K562 (cell line): ENCODE measurements around the gene TUT1. TPM values are rescaled to one million over a fixed set of nuclear protein-coding genes. Genes with fewer than 3 reads are reported as not detected.

Experiments used
- ARID3B ChIP-seq: fragments of 250-450 bp; sonication (Bioruptor Pico); IDR thresholded peaks from 2 replicates; pipeline ENCODE4 v1.4.0; 2020; ENCODE audit warnings: borderline replicate concordance
- ATF3 ChIP-seq, 2 experiments: fragments of 450-650 bp in 1 of 2; sonication (generic) in 1 of 2; formaldehyde crosslinking in 1 of 2; IDR thresholded peaks in 1 of 2; conservative IDR thresholded peaks in 1 of 2; 2 replicates each; pipeline versions ENCODE4 v1.6.1 to v1.8.1; 2016 to 2023; ENCODE audit warnings: mild to moderate bottlenecking in 2 of 2, moderate library complexity in 2 of 2, inconsistent platforms in 1 of 2, missing genetic modification reagents in 1 of 2
- ATF6 ChIP-seq: sonication (generic); formaldehyde crosslinking; IDR thresholded peaks from 2 replicates; pipeline ENCODE4 v1.4.0; 2020; ENCODE audit warnings: mild to moderate bottlenecking, missing genetic modification reagents
- CAMTA2 ChIP-seq: fragments of 250-450 bp; sonication (Bioruptor Pico); conservative IDR thresholded peaks from 2 replicates; pipeline ENCODE4 v1.5.1; 2022
- CTCF ChIP-seq, 3 experiments: IDR thresholded peaks in 2 of 3; conservative IDR thresholded peaks in 1 of 3; 2 replicates each; pipeline ENCODE4 v1.5.1; 2011 to 2012; ENCODE audit warnings: low read length in 3 of 3, mild to moderate bottlenecking in 3 of 3, control low read depth in 2 of 3, improper control_type of control experiment in 1 of 3, inconsistent platforms in 1 of 3, low read depth in 1 of 3, mixed read lengths in 1 of 3, moderate library complexity in 1 of 3; ENCODE audit not compliant: insufficient read depth in 2 of 3
- GTF2E2 ChIP-seq: fragments of 200-800 bp; sonication (Bioruptor generic); IDR thresholded peaks from 2 replicates; pipeline ENCODE4 v1.6.1; 2016; ENCODE audit warnings: missing genetic modification characterization, missing compliant biosample characterization
- HDAC1 ChIP-seq, 2 experiments: fragments of 450-650 bp; IDR thresholded peaks; 2 replicates each; pipeline ENCODE4 v1.6.1; 2016 to 2017; ENCODE audit warnings: inconsistent platforms in 1 of 2, mild to moderate bottlenecking in 1 of 2, moderate library complexity in 1 of 2
- KDM4B ChIP-seq, 2 experiments: fragments of 450-650 bp in 1 of 2; sonication (generic) in 1 of 2; IDR thresholded peaks; 2 replicates each; pipeline ENCODE4 v1.6.1; 2016 to 2017; ENCODE audit warnings: borderline replicate concordance in 2 of 2, antibody characterized with exemption in 1 of 2, low read depth in 1 of 2, mild to moderate bottlenecking in 1 of 2
- MLX ChIP-seq, 2 experiments: fragments of 450-650 bp in 1 of 2; sonication (generic) in 1 of 2; formaldehyde crosslinking; conservative IDR thresholded peaks; 2 replicates each; pipeline versions ENCODE4 v1.4.0 to v1.8.1; 2020 to 2022; ENCODE audit warnings: mild to moderate bottlenecking in 1 of 2, missing genetic modification reagents in 1 of 2
- NR2F6 ChIP-seq: fragments of 450-650 bp; formaldehyde crosslinking; IDR thresholded peaks from 2 replicates; pipeline ENCODE4 v1.4.0; 2020; ENCODE audit warnings: mild to moderate bottlenecking
- PRMT5 ChIP-seq: sonication (generic); formaldehyde crosslinking; IDR thresholded peaks from 2 replicates; pipeline ENCODE4 v1.5.0; 2020; ENCODE audit warnings: missing genetic modification reagents
- STAG1 ChIP-seq: sonication (generic); formaldehyde crosslinking; IDR thresholded peaks from 2 replicates; pipeline ENCODE4 v1.5.0; 2020; ENCODE audit warnings: missing genetic modification reagents, borderline replicate concordance
- TOE1 ChIP-seq, 2 experiments: fragments of 450-650 bp in 1 of 2; sonication (generic) in 1 of 2; formaldehyde crosslinking in 1 of 2; IDR thresholded peaks; 2 replicates each; pipeline versions ENCODE4 v1.7.1 to v1.8.0; 2016 to 2022; ENCODE audit warnings: borderline replicate concordance in 2 of 2, mild to moderate bottlenecking in 2 of 2, antibody characterized with exemption in 1 of 2, inconsistent platforms in 1 of 2, low read depth in 1 of 2, missing genetic modification reagents in 1 of 2, moderate library complexity in 1 of 2
- U2AF2 ChIP-seq: fragments of 200-400 bp; formaldehyde crosslinking; optimal IDR thresholded peaks from 2 replicates; pipeline ENCODE3; 2017; ENCODE audit warnings: low read depth, mild to moderate bottlenecking, low read length
- ZNF444 ChIP-seq: fragments of 250-450 bp; sonication (Bioruptor Pico); IDR thresholded peaks from 2 replicates; pipeline ENCODE4 v1.4.0; 2020; ENCODE audit warnings: mild to moderate bottlenecking, moderate library complexity
- polyA plus RNA-seq, 8 experiments: library from polyadenylated mRNA; depleted of rRNA in 4 of 8; stranded (reverse) in 5 of 8; unstranded in 3 of 8; fragments of >200 nt; fragmentation: Nextera tagmentation in 2 of 8; fragmentation: Illumina TruSeq in 1 of 8; extraction: Ambion mirVana in 2 of 8; extraction: Trizol in 1 of 8; gene quantifications; 2 replicates each; pipeline versions ENCODE4 v1.2.1 to v1.2.3, GENCODE V29; 2011 to 2014; ENCODE audit warnings: inconsistent platforms in 1 of 8, missing spikeins in 1 of 8
- total RNA-seq, 7 experiments: library from RNA; depleted of rRNA in 6 of 7; stranded (reverse); fragments of >200 nt in 6 of 7; fragmentation: Illumina TruSeq in 2 of 7; extraction: Trizol in 2 of 7; gene quantifications; 2 replicates each; pipeline versions ENCODE4 v1.2.1 to v1.2.3, GENCODE V29; 2011 to 2021; ENCODE audit warnings: low replicate concordance in 1 of 7

Gene TUT1
- total and polyA plus RNA-seq, 9 of the 15 experiments (the other 6 are each of a cell fraction or from before 2014, with no cell fraction given) = 0.66 to 44.3 (median 15.7) TPM

- TF ChIP-seq GTF2E2 (no peak), ATF3 (IDR thresholded peaks at IDR 0.05) (peak; percentile 46), ATF3 (CRISPR knock-in tag; conservative IDR thresholded peaks at IDR 0.05) (peak; percentile 62; the same call in 1 of the 2 replicates), PRMT5 (CRISPR knock-in tag) (no peak), CTCF (IDR thresholded peaks at IDR 0.05 in 2 of 3, conservative IDR thresholded peaks at IDR 0.05 in 1 of 3; ENCODE audit: insufficient read depth in 2 of 3, low read depth in 1 of 3, low read length in 3 of 3) (peak; percentile 97 to 98 (median 97)), ATF6 (no peak; the same call in 1 of the 2 replicates), STAG1 (CRISPR knock-in tag) (peak; percentile 70; the same call in 1 of the 2 replicates), ZNF444 (no peak), HDAC1 (IDR thresholded peaks at IDR 0.05) (no peak), ARID3B (CRISPR knock-in tag) (0 out of 2 replicates have a peak, but pooled peaks have one; percentile 65), MLX (CRISPR knock-in tag; conservative IDR thresholded peaks at IDR 0.05) (no peak), NR2F6 (CRISPR knock-in tag) (no peak), KDM4B (IDR thresholded peaks at IDR 0.05; ENCODE audit: borderline replicate concordance in 2 of 2, low read depth in 1 of 2) (no peak), TOE1 (IDR thresholded peaks at IDR 0.05; ENCODE audit: borderline replicate concordance) (0 out of 2 replicates have a peak, but pooled peaks have one; percentile 45), TOE1 (CRISPR knock-in tag; IDR thresholded peaks at IDR 0.05; ENCODE audit: borderline replicate concordance, low read depth) (no peak), CAMTA2 (no peak), U2AF2 (no peak)
These were observed 48.4 kb downstream of the TUT1 start (continued) for GRCh38 chr11:62542750-62543567.
